ENCODE data around the gene CRYBA2. TPM values are rescaled to one million over a fixed set of nuclear protein-coding genes. Genes with fewer than 3 reads are reported as not detected.

Gene CRYBA2
- total and polyA plus RNA-seq, 2 of the 8 experiments (the other 6 are each of a cell fraction or from before 2014, with no cell fraction given) = not detected

DNA sequence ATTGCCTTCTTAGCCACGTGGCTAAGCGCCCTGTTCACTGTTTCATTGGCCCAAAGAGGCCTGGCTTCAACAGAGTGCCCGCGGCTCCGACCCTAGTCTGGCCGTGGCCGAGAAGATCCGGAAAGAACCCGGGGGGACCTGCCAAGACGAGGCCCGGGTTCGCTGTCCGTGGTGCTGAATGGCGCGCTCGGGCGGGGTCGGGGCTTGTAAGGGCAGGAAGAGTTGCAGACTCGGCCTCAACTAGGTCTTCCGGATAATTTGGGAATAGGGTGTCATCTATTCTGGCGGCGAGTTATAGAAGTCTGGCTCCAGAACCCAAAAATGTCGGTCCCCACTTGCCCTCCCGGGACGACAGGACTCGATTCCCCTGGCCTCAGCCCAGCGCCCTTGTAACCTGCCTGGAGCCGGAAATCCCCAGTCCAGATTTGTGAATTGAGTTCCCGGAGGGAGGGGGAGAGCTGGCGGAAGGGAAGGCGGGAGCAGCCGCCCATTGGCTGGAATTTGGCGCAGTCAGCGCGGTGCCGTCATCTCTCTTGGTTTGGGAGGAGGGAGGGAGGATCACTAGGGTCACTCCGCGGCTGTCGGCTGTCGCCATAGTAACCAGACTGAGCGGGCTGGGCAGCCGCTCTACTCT lies 30.2 kb downstream of the CRYBA2 start (continued):
- TF ChIP-seq TAF1 (IDR thresholded peaks at IDR 0.05; ENCODE audit: low read depth, low read length) (no peak), SUZ12 (IDR thresholded peaks at IDR 0.05; ENCODE audit: low read length) (no peak), GTF2F1 (IDR thresholded peaks at IDR 0.05; ENCODE audit: borderline replicate concordance, low read depth, low read length) (no peak), JUND (IDR thresholded peaks at IDR 0.05; ENCODE audit: low read length) (peak; percentile 70), SP2 (IDR thresholded peaks at IDR 0.05; ENCODE audit: low read length) (no peak), KDM4A (IDR thresholded peaks at IDR 0.05; ENCODE audit: low read depth, low read length, severe bottlenecking) (peak; percentile 60), CTBP2 (IDR thresholded peaks at IDR 0.05; ENCODE audit: borderline replicate concordance, insufficient read depth, insufficient read length, low read length) (no peak), SP1 (IDR thresholded peaks at IDR 0.05; ENCODE audit: low read depth, low read length) (no peak), SIN3A (conservative IDR thresholded peaks at IDR 0.05 in 1 of 2, IDR thresholded peaks at IDR 0.05 in 1 of 2; ENCODE audit: low read depth in 1 of 2, low read length in 2 of 2) (peak; percentile 94 to 97; a peak in 3 of 4 replicates), EZH2 (IDR thresholded peaks at IDR 0.05; ENCODE audit: low read depth, low read length, severe bottlenecking) (no peak), RXRA (IDR thresholded peaks at IDR 0.05; ENCODE audit: insufficient read depth, low read depth, low read length) (no peak), CBX8 (IDR thresholded peaks at IDR 0.05; ENCODE audit: borderline replicate concordance, low read depth, low read length) (no peak), SAP30 (IDR thresholded peaks at IDR 0.05; ENCODE audit: insufficient read depth, insufficient replicate concordance, low read length) (peak; percentile 99), NRF1 (IDR thresholded peaks at IDR 0.05; ENCODE audit: low read depth, low read length) (no peak), TBP (IDR thresholded peaks at IDR 0.05; ENCODE audit: low read depth, low read length) (no peak), SIRT6 (IDR thresholded peaks at IDR 0.05; ENCODE audit: low read length) (no peak), TEAD4 (IDR thresholded peaks at IDR 0.05; ENCODE audit: low read depth, low read length) (peak; percentile 79)
- TF ChIP-seq, protein P1, sequence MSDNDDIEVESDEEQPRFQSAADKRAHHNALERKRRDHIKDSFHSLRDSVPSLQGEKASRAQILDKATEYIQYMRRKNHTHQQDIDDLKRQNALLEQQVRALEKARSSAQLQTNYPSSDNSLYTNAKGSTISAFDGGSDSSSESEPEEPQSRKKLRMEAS (IDR thresholded peaks at IDR 0.05) = peak; percentile 49; the same call in 1 of the 2 replicates
